Lower lobe of right lung (tissue), 2 donors: Measurements from ENCODE around the gene OR2T35. TPM values are rescaled to one million over a fixed set of nuclear protein-coding genes. Genes with fewer than 3 reads are reported as not detected.
A peak's percentile ranks its signal among the peaks of the same experiment; 100 is the strongest.
"Not testable (repeated sequence)": the region's sequence is repeated elsewhere in the genome, so short reads cannot be mapped to it uniquely, and the experiment has no call there.

Experiments used
- ATAC-seq, 2 donors: fragments of 200-7000 bp; cut with Tn5 transposase; one replicate each; pipeline ENCODE4 v1.9.1; 2020 to 2022; ENCODE audit warnings: mild to moderate bottlenecking in 2 of 2, moderate library complexity in 2 of 2
- DNase-seq: peaks from one replicate; pipeline ENCODE4 v3.0.0-alpha.2; 2020
- H3K27ac ChIP-seq: fragments of 200-600 bp; one replicate; pipeline ENCODE4 v1.8.0; 2022
- H3K27me3 ChIP-seq: fragments of 200-600 bp; one replicate; pipeline ENCODE4 v1.8.0; 2022; ENCODE audit warnings: low read depth
- H3K36me3 ChIP-seq: fragments of 200-600 bp; one replicate; pipeline ENCODE4 v1.8.0; 2022; ENCODE audit warnings: mild to moderate bottlenecking
- H3K4me1 ChIP-seq: fragments of 200-600 bp; one replicate; pipeline ENCODE4 v1.8.0; 2022
- H3K4me3 ChIP-seq: fragments of 200-600 bp; one replicate; pipeline ENCODE4 v1.8.0; 2022; ENCODE audit warnings: mild to moderate bottlenecking
- H3K9me3 ChIP-seq: fragments of 200-600 bp; one replicate; pipeline ENCODE4 v1.8.0; 2022
- intact Hi-C: fragments of 100-400 bp; cut with DNase I; formaldehyde crosslinking; loops from one replicate; pipeline ENCODE4 v1.11.0; 2022
- long read RNA-seq: library from polyadenylated mRNA; unstranded; transcript quantifications from one replicate; pipeline ENCODE4 v2.0.0, GENCODE V29; 2021
- total RNA-seq: library from RNA; stranded (reverse); fragmentation: NEBNext Ultra II Directional; extraction: Animal tissue kit (Norgen Biotek cat#: 25700); gene quantifications from one replicate; pipeline ENCODE4 v1.2.1, GENCODE V29; 2021
- TF ChIP-seq, protein P1 (sequence below): fragments of 200-600 bp; IDR thresholded peaks from one replicate; pipeline ENCODE4 v1.8.0; 2022; ENCODE audit warnings: antibody characterized with exemption, mild to moderate bottlenecking
- donor health status: DM: no; HTN: yes; CAD: no; lungs with severe emphysema.

OR2T35 gene, protein sequence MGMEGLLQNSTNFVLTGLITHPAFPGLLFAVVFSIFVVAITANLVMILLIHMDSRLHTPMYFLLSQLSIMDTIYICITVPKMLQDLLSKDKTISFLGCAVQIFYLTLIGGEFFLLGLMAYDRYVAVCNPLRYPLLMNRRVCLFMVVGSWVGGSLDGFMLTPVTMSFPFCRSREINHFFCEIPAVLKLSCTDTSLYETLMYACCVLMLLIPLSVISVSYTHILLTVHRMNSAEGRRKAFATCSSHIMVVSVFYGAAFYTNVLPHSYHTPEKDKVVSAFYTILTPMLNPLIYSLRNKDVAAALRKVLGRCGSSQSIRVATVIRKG
- total RNA-seq, result not detected
- long read RNA-seq, result 0 reads

DNA sequence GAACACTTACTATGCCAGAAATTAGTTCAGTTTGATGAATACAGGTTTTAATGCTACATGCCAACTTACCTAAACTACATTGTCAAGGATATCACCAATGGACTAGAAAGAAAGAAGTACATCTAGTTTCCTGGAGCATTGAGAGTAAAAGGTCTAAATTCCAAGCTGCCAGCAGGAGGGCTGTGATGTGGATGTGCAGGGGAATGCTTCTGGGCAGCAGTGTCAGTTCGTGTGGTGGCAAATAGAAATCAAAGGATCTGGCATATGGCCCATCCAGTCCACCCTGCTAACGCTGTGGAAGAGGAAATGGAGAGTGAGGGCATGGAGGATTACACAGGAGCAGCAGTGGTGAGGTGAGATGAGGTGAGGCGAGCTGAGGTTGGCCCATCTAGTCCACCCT lies at the start of gene OR2T35:
Gene OR2T35, minus strand, starts transcription at position 101 of the 400 bp plus-strand sequence. CDS start 6,020 bp downstream, outside the sequence.
- ATAC-seq, H3K4me3 ChIP-seq: not testable (repeated sequence)

DNA sequence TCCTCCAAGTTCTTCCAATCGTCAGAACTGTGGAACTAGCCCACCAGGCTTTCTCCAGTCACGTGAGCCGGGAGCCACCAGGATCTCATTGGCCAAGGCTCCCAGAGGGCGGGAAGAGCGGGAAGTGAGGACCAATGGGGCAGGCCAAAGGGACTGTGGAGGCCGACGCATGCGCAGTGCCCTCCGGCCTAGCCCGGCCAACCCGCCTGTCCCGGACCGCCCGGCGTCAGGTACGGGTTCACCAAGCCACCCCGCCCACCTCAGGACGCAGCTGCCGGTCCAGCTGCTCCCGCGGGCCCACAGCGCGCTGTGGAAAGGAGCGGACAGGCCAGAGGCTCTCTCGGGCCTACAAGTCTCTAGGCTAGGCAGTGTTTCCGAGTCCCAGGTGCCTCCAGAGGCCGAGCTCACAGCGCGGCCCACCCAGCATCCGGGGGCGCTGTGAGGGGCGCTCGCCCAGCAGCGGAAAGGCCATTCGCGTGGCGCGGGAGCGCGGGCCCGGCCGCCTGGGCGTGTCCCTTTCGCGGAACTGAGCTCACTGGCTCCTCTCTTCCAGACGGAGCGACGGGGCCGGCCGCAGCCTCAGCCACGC lies 46.6 kb upstream of the OR2T35 start:
- intact Hi-C loops, result no loop called here
- no peak for DNase-seq
- TF ChIP-seq, protein P1, sequence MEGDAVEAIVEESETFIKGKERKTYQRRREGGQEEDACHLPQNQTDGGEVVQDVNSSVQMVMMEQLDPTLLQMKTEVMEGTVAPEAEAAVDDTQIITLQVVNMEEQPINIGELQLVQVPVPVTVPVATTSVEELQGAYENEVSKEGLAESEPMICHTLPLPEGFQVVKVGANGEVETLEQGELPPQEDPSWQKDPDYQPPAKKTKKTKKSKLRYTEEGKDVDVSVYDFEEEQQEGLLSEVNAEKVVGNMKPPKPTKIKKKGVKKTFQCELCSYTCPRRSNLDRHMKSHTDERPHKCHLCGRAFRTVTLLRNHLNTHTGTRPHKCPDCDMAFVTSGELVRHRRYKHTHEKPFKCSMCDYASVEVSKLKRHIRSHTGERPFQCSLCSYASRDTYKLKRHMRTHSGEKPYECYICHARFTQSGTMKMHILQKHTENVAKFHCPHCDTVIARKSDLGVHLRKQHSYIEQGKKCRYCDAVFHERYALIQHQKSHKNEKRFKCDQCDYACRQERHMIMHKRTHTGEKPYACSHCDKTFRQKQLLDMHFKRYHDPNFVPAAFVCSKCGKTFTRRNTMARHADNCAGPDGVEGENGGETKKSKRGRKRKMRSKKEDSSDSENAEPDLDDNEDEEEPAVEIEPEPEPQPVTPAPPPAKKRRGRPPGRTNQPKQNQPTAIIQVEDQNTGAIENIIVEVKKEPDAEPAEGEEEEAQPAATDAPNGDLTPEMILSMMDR, result no peak

More for the DNA sequence above, at the start of gene OR2T35:
- H3K9me3 ChIP-seq, intact Hi-C loops, H3K27me3 ChIP-seq, H3K36me3 ChIP-seq, H3K4me1 ChIP-seq, DNase-seq, H3K27ac ChIP-seq: not testable (repeated sequence)

DNA sequence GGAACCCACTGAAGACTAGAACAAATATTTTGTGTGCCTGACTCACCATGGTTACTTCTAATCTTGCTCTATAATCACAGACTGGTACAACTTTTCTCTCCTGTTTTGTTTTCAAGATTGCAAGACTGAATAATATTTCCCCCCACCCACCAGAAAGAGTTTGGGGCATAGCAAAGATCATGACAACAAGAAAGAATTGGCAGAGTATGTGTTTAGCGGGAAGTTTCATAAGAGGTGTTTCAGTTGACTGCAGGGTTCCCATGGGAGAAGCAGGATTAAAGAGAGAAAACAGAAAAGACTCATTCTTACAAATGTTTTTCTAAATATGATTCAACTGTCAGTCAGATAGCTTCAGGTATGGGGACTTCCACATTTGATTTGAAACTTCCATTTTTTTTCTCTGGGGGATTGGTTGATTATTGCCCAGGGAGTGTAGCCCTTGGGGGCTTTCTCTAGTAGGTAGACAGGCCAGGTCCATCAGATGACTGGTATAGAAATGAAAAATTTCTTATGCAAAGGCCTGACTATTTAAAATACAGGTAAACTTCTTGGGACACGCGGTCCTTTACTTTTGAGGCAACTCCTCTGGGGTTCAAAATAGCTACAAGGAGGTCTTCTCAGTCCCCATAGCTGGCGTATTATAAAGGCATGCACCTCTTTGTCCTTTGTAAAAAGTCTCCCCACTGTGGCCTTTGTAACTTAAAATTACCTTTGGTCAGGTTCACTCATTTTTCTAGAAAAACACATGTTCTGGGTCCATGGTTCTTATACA lies 43.6 kb upstream of the OR2T35 start:
- TF ChIP-seq, protein P1, result no peak
- H3K4me1 ChIP-seq, result no peaks in the 10 kb centered on the region
- no peak overlapping the region for H3K4me3 ChIP-seq
- H3K9me3 ChIP-seq, result no peaks in the 10 kb centered on the region
- DNase-seq, result no peak
- intact Hi-C loops, result no loop called here
- H3K27me3 ChIP-seq, result no peaks in the 10 kb centered on the region
- H3K27ac ChIP-seq, result no peak overlapping the region
- no peak for ATAC-seq
- no peaks in the 10 kb centered on the region for H3K36me3 ChIP-seq

More for the DNA sequence above, 46.6 kb upstream of the OR2T35 start:
- ATAC-seq, result peak; percentile 12 to 48
- Histone ChIP-seq H3K27ac (no peak overlapping the region), H3K4me3 (no peak overlapping the region), H3K36me3 (no peaks in the 10 kb centered on the region), H3K9me3 (no peaks in the 10 kb centered on the region), H3K4me1 (peaks cover 4% of the 10 kb centered on the region), H3K27me3 (no peaks in the 10 kb centered on the region)

DNA sequence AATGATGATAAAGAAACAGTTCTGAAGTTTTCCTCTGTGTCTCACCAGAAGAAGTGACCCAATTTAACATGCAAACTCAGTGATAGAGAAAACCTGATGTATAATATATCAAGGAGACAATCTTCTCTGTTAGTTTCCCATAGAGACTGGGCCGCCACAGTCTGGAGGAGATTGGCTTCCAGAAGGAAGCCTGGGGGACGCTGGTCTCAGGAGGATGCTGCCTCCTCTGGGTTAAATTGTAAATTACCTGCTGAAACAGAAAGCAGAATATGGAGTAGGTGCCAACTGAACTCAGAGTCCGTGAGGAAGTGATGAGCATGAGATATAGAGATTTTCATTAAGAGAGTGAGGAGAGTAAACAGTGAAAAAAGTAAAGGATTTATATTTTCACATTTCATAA lies 41.7 kb upstream of the OR2T35 start:
- H3K27me3 ChIP-seq, result no peaks in the 10 kb centered on the region
- no peaks in the 10 kb centered on the region for H3K9me3 ChIP-seq
- DNase-seq, result no peak
- no peak overlapping the region for H3K27ac ChIP-seq
- H3K4me3 ChIP-seq, result no peak overlapping the region
- H3K36me3 ChIP-seq, result no peaks in the 10 kb centered on the region
- intact Hi-C loops, result no loop called here
- H3K4me1 ChIP-seq, result no peaks in the 10 kb centered on the region
- TF ChIP-seq, protein P1, result no peak
- ATAC-seq, result no peak

DNA sequence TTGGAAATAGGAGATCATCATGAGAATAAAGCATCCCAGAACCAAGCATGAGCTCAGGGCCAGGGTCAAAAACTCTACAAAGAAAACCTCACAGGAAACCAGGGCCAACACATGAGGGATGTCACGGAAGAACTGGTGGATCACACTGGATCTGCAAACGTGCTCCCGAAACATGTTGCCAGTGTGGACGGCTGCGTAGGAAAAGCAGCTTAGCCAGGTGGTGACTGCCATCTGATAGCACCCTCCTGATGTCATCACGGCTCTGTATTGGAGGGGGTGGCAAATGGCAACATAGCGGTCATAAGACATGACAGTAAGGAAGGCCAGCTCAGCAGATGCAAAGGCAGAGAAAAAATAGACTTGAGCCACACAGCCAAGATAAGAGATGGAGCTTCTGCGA lies 36.6 kb upstream of the OR2T35 start:
- H3K27me3 ChIP-seq, result no peaks in the 10 kb centered on the region
- DNase-seq, result no peak
- no peak overlapping the region for H3K27ac ChIP-seq
- no peaks in the 10 kb centered on the region for H3K9me3 ChIP-seq
- H3K36me3 ChIP-seq, result no peaks in the 10 kb centered on the region
- TF ChIP-seq, protein P1, result no peak
- intact Hi-C loops, result no loop called here
- no peak overlapping the region for H3K4me3 ChIP-seq
- H3K4me1 ChIP-seq, result no peaks in the 10 kb centered on the region
- no peak for ATAC-seq
